Measurements from ENCODE around the gene MPP2.

GRCh38 chr17:43888548-43888947 is 18.8 kb downstream of the MPP2 start:
- TF ChIP-seq CTCF (conservative IDR thresholded peaks at IDR 0.05 in 1 of 2, IDR thresholded peaks at IDR 0.05 in 1 of 2; ENCODE audit: extremely low read depth in 1 of 2, insufficient read depth in 1 of 2, low read depth in 1 of 2, low read length in 2 of 2), result no peak
- no peak for TF ChIP-seq EZH2 (IDR thresholded peaks at IDR 0.05; ENCODE audit: borderline replicate concordance, low read length)

Measured in mammary epithelial cell (primary cell).